ENCODE data around the gene CDH23. TPM values are rescaled to one million over a fixed set of nuclear protein-coding genes. Genes with fewer than 3 reads are reported as not detected.

The CDH23 gene
- total and polyA plus RNA-seq, 10 of the 15 experiments (the other 5 are each of a cell fraction or from before 2014, with no cell fraction given): 0.09 to 0.40 (median 0.15) TPM; not detected in 1

- H3K9me3 ChIP-seq (replicated peaks; ENCODE audit: control insufficient read depth, insufficient read depth, low read length): no peaks in the 10 kb centered on the region
- intact Hi-C loops (cut with micrococcal nuclease; ENCODE audit: unreplicated experiment): loop anchor here (2.0 kb wide), 1 partner anchor 212 kb away; no protein-coding TSS in a partner anchor
- ChIA-PET CTCF (interaction anchor here (0.6 to 7.5 kb wide), 16 partner anchors 11 to 211 kb away, joined by 3 to 104 read pairs (median 5); partner anchors contain the start of genes PSAP and VSIR), POLR2A (interaction anchor here (1.1 to 2.8 kb wide), 3 partner anchors 13 to 69 kb away, joined by 3 to 20 read pairs (median 3); partner anchors contain the start of gene PSAP), SMC1A (ENCODE audit: uncharacterized antibody, unreplicated experiment) (interaction anchor here (0.8 to 4.0 kb wide), 8 partner anchors 8 to 209 kb away, joined by 3 to 27 read pairs (median 6); partner anchors contain the start of gene VSIR), RAD21 (ENCODE audit: unreplicated experiment) (interaction anchor here (0.5 to 6.7 kb wide), 8 partner anchors 14 to 211 kb away, joined by 3 to 39 read pairs (median 4); partner anchors contain the start of gene PSAP)
- H3K79me2 ChIP-seq (ENCODE audit: control insufficient read depth, insufficient read depth, low read length): peaks cover 69% of the 10 kb centered on the region
- DNase-seq (ENCODE audit: low read depth, low spot score): no peak
- peak overlapping the region; percentile 86 for H3K4me2 ChIP-seq (ENCODE audit: control insufficient read depth, insufficient read depth)
- no peaks in the 10 kb centered on the region for H4K20me1 ChIP-seq (ENCODE audit: control insufficient read depth, insufficient read depth)
- peaks cover 61% of the 10 kb centered on the region for H3K4me1 ChIP-seq (ENCODE audit: control insufficient read depth, insufficient read depth, low read length)
- peak overlapping the region; percentile 89 for H3K27ac ChIP-seq (ENCODE audit: control insufficient read depth, insufficient read depth)
- H3K9ac ChIP-seq (ENCODE audit: control insufficient read depth, insufficient read depth, low read length): peak overlapping the region; percentile 35; the same call in 1 of the 2 replicates
- no TSS peak for BruUV-seq (replicated peaks)
- no peak for FAIRE-seq
- peak; percentile 52 for ATAC-seq
- in situ Hi-C loops (cut with MboI): no loop called here
- H3K27me3 ChIP-seq (replicated peaks in 1 of 2; ENCODE audit: control insufficient read depth in 2 of 2, insufficient read depth in 2 of 2, low read length in 1 of 2): no peaks in the 10 kb centered on the region
- 64% methylated on average over 17 of the region's 17 CpGs for WGBS (ENCODE audit: insufficient coverage, insufficient replicate concordance, low lambda C conversion rate, missing lambda C conversion rate)
- no peak overlapping the region for H2AFZ ChIP-seq (ENCODE audit: control insufficient read depth, low read depth, low read length)
- H3K36me3 ChIP-seq (ENCODE audit: control insufficient read depth in 2 of 2, insufficient read depth in 2 of 2, low read length in 1 of 2): peaks cover 7 to 11% of the 10 kb centered on the region in 2 experiments; a peak in 3 of 4 replicates
- peak overlapping the region; percentile 44 for H3K4me3 ChIP-seq
- TF ChIP-seq RUNX3 (IDR thresholded peaks at IDR 0.05; ENCODE audit: low read length): peak; percentile 3; the same call in 1 of the 2 replicates
- TF ChIP-seq SMC3 (IDR thresholded peaks at IDR 0.05; ENCODE audit: borderline replicate concordance, low read length): peak; percentile 41; the same call in 1 of the 2 replicates
- TF ChIP-seq RAD21 (IDR thresholded peaks at IDR 0.05; ENCODE audit: insufficient read depth, low read depth, low read length): peak; percentile 44; the same call in 1 of the 2 replicates
- no peak for TF ChIP-seq PKNOX1 (IDR thresholded peaks at IDR 0.05)
- TF ChIP-seq ETV6 (conservative IDR thresholded peaks at IDR 0.05 in 1 of 2, IDR thresholded peaks at IDR 0.05 in 1 of 2; ENCODE audit: borderline replicate concordance in 1 of 2, low read depth in 1 of 2): no peak
- TF ChIP-seq, protein P1, sequence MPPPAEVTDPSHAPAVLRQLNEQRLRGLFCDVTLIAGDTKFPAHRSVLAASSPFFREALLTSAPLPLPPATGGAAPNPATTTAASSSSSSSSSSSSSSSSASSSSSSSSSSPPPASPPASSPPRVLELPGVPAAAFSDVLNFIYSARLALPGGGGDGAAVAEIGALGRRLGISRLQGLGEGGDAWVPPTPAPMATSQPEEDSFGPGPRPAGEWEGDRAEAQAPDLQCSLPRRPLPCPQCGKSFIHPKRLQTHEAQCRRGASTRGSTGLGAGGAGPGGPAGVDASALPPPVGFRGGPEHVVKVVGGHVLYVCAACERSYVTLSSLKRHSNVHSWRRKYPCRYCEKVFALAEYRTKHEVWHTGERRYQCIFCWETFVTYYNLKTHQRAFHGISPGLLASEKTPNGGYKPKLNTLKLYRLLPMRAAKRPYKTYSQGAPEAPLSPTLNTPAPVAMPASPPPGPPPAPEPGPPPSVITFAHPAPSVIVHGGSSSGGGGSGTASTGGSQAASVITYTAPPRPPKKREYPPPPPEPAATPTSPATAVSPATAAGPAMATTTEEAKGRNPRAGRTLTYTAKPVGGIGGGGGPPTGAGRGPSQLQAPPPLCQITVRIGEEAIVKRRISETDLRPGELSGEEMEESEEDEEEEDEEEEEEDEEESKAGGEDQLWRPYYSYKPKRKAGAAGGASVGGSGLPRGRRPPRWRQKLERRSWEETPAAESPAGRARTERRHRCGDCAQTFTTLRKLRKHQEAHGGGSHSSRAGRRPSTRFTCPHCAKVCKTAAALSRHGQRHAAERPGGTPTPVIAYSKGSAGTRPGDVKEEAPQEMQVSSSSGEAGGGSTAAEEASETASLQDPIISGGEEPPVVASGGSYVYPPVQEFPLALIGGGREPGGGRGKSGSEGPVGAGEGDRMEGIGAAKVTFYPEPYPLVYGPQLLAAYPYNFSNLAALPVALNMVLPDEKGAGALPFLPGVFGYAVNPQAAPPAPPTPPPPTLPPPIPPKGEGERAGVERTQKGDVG (CRISPR knock-in tag; IDR thresholded peaks at IDR 0.05): no peak
- TF ChIP-seq TCF3 (IDR thresholded peaks at IDR 0.05; ENCODE audit: borderline replicate concordance, insufficient read depth, low read depth, low read length): no peak
- TF ChIP-seq ZNF592 (IDR thresholded peaks at IDR 0.05): no peak
- TF ChIP-seq, protein P2, sequence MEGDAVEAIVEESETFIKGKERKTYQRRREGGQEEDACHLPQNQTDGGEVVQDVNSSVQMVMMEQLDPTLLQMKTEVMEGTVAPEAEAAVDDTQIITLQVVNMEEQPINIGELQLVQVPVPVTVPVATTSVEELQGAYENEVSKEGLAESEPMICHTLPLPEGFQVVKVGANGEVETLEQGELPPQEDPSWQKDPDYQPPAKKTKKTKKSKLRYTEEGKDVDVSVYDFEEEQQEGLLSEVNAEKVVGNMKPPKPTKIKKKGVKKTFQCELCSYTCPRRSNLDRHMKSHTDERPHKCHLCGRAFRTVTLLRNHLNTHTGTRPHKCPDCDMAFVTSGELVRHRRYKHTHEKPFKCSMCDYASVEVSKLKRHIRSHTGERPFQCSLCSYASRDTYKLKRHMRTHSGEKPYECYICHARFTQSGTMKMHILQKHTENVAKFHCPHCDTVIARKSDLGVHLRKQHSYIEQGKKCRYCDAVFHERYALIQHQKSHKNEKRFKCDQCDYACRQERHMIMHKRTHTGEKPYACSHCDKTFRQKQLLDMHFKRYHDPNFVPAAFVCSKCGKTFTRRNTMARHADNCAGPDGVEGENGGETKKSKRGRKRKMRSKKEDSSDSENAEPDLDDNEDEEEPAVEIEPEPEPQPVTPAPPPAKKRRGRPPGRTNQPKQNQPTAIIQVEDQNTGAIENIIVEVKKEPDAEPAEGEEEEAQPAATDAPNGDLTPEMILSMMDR (IDR thresholded peaks at IDR 0.05 in 2 of 3, conservative IDR thresholded peaks at IDR 0.05 in 1 of 3; ENCODE audit: control insufficient read depth in 2 of 3, extremely low read depth in 1 of 3, insufficient read depth in 1 of 3, low read depth in 3 of 3, low read length in 3 of 3): peak; percentile 50 to 71 (median 62)
These were observed 440.5 kb downstream of the CDH23 start for GRCh38 chr10:71837098-71837827.

All from GM12878 (cell line).